NCI-H187 (cell line): ENCODE results near the gene ACACA.

Experiments
- DNase-seq, 2 experiments: peaks; one replicate each; lab custom pipeline; 2025; lab: John Stamatoyannopoulos, UW

Gene ACACA

GRCh38 chr17:37134050-37134449, 272.6 kb downstream of the ACACA start:
- no peak for DNase-seq

GRCh38 chr17:37133136-37133535, 273.5 kb downstream of the ACACA start:
- DNase-seq, result no peak

GRCh38 chr17:37131669-37132611, 274.7 kb downstream of the ACACA start:
- DNase-seq, result no peak

- no peak for DNase-seq
Measured at GRCh38 chr17:37130984-37131446, 275.6 kb downstream of the ACACA start.

- no peak for DNase-seq
Measured at GRCh38 chr17:37124821-37125173, 281.8 kb downstream of the ACACA start.

GRCh38 chr17:37123941-37124820, 282.5 kb downstream of the ACACA start:
- no peak for DNase-seq

GRCh38 chr17:37123386-37123785, 283.2 kb downstream of the ACACA start:
- DNase-seq, result no peak

- DNase-seq, result no peak
Measured at GRCh38 chr17:37121616-37122015, 285.0 kb downstream of the ACACA start.

GRCh38 chr17:37118366-37119137, 288.1 kb downstream of the ACACA start:
- no peak for DNase-seq

GRCh38 chr17:37117373-37118142, 289.1 kb downstream of the ACACA start:
- DNase-seq, result no peak

GRCh38 chr17:37116671-37117185, 289.9 kb downstream of the ACACA start:
- DNase-seq, result no peak

GRCh38 chr17:37111329-37111728, 295.3 kb downstream of the ACACA start:
- no peak for DNase-seq

GRCh38 chr17:37110746-37111145, 295.9 kb downstream of the ACACA start:
- no peak for DNase-seq

- DNase-seq, result no peak
Measured at GRCh38 chr17:37109731-37110710, 296.6 kb downstream of the ACACA start.

- DNase-seq, result no peak
Measured at GRCh38 chr17:37109106-37109505, 297.5 kb downstream of the ACACA start.

GRCh38 chr17:37107406-37108083, 299.1 kb downstream of the ACACA start:
- DNase-seq, result no peak

- no peak for DNase-seq
Measured at GRCh38 chr17:37106049-37106448, 300.6 kb downstream of the ACACA start.

- no peak for DNase-seq
Measured at GRCh38 chr17:37103231-37103630, 303.4 kb downstream of the ACACA start.

GRCh38 chr17:37101306-37101705, 305.3 kb downstream of the ACACA start:
- DNase-seq, result no peak
